HepG2 (cell line): Measurements from ENCODE around the gene RPP14. TPM values are rescaled to one million over a fixed set of nuclear protein-coding genes. Genes with fewer than 3 reads are reported as not detected.
A peak's percentile ranks its signal among the peaks of the same experiment; 100 is the strongest.

Source experiments
- GFI1 ChIP-seq: sonication (generic); formaldehyde crosslinking; IDR thresholded peaks from 2 replicates; pipeline ENCODE4 v1.5.0; 2020; ENCODE audit warnings: missing genetic modification reagents, mild to moderate bottlenecking, borderline replicate concordance
- HIVEP1 ChIP-seq: sonication (generic); formaldehyde crosslinking; IDR thresholded peaks from 2 replicates; pipeline ENCODE4 v1.4.0; 2020; ENCODE audit warnings: mild to moderate bottlenecking, missing genetic modification reagents
- LRRFIP1 ChIP-seq: sonication (generic); formaldehyde crosslinking; conservative IDR thresholded peaks from 2 replicates; pipeline ENCODE4 v1.4.0; 2020; ENCODE audit warnings: missing genetic modification reagents
- SP5 ChIP-seq: IDR thresholded peaks from 2 replicates; pipeline ENCODE4 v1.6.1; 2016; ENCODE audit warnings: low read depth, borderline replicate concordance
- THRA ChIP-seq: sonication (generic); formaldehyde crosslinking; IDR thresholded peaks from 2 replicates; pipeline ENCODE4 v1.4.0; 2020; ENCODE audit warnings: missing genetic modification reagents, borderline replicate concordance
- ZHX2 ChIP-seq, 2 experiments: sonication (generic) in 1 of 2; formaldehyde crosslinking in 1 of 2; IDR thresholded peaks; 2 replicates each; pipeline versions ENCODE4 v1.6.1 to v1.9.0; 2014 to 2022; ENCODE audit warnings: antibody characterized with exemption in 1 of 2, borderline replicate concordance in 1 of 2, inconsistent platforms in 1 of 2, low read depth in 1 of 2, missing genetic modification reagents in 1 of 2
- polyA plus RNA-seq, 8 experiments: library from polyadenylated mRNA; depleted of rRNA in 3 of 8; stranded (reverse) in 7 of 8; unstranded in 1 of 8; fragments of >200 nt; fragmentation: Illumina TruSeq in 4 of 8; extraction: Trizol in 4 of 8; gene quantifications; 2 replicates each; pipeline versions ENCODE4 v1.2.1 to v1.2.3, GENCODE V29; 2011 to 2016; ENCODE audit warnings: low read depth in 4 of 8, missing spikeins in 1 of 8, mixed read lengths in 1 of 8; ENCODE audit not compliant: insufficient read depth in 1 of 8
- total RNA-seq, 5 experiments: library from RNA; depleted of rRNA; stranded (reverse); fragments of >200 nt; fragmentation: Illumina TruSeq; extraction: Trizol; gene quantifications; 2 replicates each; pipeline ENCODE4 v1.2.3, GENCODE V29; 2016; ENCODE audit warnings: low read depth in 1 of 5

The RPP14 gene
- total and polyA plus RNA-seq, 2 of the 13 experiments (the other 11 are each of a cell fraction or from before 2014, with no cell fraction given), result 15.4 to 16.2 TPM

- TF ChIP-seq HIVEP1 (CRISPR knock-in tag) (no peak), SP5 (CRISPR knock-in tag) (no peak), LRRFIP1 (no peak), ZHX2 (IDR thresholded peaks at IDR 0.05; ENCODE audit: low read depth) (no peak), ZHX2 (CRISPR knock-in tag; IDR thresholded peaks at IDR 0.05; ENCODE audit: borderline replicate concordance) (no peak), GFI1 (peak; percentile 90), THRA (no peak)
Observed at GRCh38 chr3:58325525-58325992, 19.5 kb downstream of the RPP14 start (continued).
